HG03175 (cell line): ENCODE results near the gene CDH13.

Experiments
- ATAC-seq: cut with Tn5 transposase; IDR thresholded peaks from one replicate; pipeline ENCODE4 v1.9.1; 2021; ENCODE audit warnings: mild to moderate bottlenecking, moderate library complexity; ENCODE audit not compliant: unreplicated experiment

CDH13 gene

GRCh38 chr16:83316458-83316857 is 689.7 kb downstream of the CDH13 start:
- ATAC-seq, result no peak

- ATAC-seq, result no peak
Observed at GRCh38 chr16:83318390-83318789, 691.6 kb downstream of the CDH13 start.

GRCh38 chr16:83328936-83329335 is 702.2 kb downstream of the CDH13 start:
- no peak for ATAC-seq

DNA sequence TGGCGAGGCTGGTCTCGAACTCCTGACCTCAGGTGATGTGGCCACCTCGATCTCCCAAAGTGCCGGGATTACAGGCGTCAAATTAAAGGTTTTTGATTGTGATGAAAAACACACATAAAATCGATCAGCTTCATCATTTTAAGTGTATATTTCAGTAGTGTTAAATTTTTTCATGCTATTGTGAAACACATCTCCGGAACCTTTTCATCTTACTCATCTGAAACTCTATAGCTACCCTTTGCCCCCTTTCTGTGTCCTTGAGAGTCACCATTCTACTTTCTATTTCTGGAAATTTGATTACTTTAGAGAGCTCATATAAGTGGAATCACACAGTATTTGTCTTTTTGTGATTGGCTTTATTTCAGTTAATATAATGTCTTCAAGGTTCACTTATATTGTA is 702.7 kb downstream of the CDH13 start:
- ATAC-seq, result no peak

GRCh38 chr16:83330251-83330650 is 703.5 kb downstream of the CDH13 start:
- no peak for ATAC-seq

- no peak for ATAC-seq
Observed at GRCh38 chr16:83335076-83335475, 708.3 kb downstream of the CDH13 start.

DNA sequence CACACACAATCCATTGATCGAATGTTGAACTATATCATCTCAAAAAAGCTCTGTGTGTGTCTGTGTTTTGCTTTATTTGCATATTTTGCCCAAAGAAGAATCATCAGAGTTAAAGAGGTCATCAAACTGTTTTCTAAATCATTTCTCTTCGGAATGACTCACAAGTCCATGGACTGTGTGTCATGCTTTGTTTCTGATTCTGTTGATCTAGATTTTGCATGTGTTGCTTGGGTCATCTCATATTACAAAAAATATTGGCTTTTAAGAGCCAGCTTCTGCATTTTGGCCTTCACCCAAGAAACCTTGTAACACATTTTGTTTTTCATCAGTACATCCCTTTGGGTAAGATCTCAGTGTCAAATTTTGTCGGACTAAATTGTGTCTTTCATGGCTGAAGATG is 709.8 kb downstream of the CDH13 start:
- ATAC-seq, result no peak

- no peak for ATAC-seq
Observed at GRCh38 chr16:83338138-83338537, 711.4 kb downstream of the CDH13 start.

DNA sequence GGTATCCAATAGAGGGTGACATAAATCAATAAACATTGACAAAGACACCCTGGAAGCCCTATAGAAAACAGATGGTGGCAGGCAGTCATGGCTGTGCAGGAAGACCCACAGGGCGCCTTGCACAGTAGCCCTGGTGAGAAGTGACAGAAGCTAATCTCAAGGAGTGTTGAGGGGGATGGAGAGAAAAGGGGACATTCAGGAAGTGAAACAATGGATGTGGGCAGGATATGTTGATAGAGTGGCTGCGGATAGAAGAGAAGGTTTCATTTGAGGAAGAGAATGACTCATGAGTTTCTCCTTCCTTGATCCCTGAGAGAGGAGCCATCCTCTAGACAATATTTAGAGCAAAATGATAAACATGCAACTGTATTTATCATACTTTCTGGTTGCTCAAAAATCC is 712.2 kb downstream of the CDH13 start:
- ATAC-seq, result no peak

DNA sequence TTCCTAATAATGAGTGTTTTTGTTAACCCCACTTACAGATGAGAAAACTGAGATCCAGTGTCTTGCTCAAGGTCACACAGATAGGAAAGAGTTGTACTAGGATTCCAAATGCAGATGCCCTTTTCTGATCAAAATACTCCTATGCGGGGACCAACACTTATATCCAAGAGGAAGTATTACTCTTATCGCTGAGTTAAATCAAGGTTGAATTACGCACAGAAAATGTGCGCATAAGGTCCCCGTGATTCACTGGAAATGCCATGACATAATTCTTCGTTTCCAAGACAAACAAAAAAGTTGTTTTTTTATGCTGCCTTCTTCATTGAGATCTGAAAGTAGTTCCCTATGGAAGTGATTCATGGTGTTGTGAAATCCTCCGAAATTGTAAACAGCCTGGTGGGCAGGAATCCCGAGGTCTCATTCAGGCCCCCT is 717.2 kb downstream of the CDH13 start:
- ATAC-seq, result no peak

DNA sequence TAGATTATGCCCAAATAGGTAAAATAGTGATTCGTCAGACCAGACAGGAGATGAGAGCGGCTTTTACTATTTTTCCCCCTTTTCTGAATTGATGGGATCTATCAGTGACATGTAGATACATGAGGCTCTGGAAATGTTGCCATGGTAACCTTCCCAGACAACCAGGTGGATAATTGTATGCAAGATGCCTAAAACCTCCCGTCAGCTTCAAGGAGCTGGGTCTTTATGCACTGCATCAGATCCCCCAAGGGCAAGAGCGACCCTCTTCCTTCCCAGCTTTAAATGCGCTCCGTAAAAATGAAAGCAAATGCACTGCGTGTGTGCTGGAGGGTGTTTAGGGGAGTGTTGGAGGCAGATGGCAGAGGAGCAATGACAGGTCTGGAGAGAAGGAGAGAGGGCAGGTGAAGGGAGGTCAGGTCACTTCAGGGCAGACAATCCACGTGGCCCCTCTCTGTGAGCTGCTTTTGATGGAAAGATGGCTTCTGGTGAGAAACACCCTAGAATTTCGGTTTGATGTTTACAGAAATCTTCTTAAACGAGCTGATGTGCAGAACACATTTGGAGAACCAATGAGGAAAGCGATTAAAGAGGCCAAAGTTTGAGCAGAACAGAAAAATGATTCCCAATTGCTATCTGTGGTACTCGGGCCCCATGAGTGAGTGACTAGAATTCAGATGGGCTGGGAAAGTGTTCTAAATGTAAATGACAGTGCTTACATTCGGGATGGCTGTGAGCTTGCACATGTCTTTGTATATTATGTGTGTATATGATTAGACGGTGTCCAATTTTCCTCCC is 719.3 kb downstream of the CDH13 start:
- no peak for ATAC-seq

DNA sequence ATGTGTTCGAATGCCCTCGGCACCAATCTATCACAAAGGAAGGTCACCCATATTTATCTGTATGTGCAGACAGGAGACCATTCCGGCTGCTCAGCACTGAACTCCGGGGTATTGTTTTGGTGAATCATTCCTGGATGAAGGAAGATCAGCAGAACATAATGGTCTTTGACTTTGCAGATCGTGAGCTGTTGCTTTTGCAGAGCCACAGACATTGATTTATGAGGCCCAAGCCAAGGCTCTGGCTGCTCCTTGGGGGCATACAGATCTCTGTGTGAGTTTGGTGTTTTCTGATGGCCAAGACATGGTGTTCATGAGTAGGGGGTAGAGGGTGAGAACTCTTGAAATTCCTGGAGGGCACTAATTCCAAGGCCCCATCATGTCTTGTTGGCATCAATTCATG is 722.2 kb downstream of the CDH13 start:
- no peak for ATAC-seq

- ATAC-seq, result no peak
Observed at GRCh38 chr16:83350481-83350880, 723.7 kb downstream of the CDH13 start.

GRCh38 chr16:83351846-83352245 is 725.1 kb downstream of the CDH13 start:
- no peak for ATAC-seq

- ATAC-seq, result no peak
Observed at GRCh38 chr16:83353241-83353640, 726.5 kb downstream of the CDH13 start.

DNA sequence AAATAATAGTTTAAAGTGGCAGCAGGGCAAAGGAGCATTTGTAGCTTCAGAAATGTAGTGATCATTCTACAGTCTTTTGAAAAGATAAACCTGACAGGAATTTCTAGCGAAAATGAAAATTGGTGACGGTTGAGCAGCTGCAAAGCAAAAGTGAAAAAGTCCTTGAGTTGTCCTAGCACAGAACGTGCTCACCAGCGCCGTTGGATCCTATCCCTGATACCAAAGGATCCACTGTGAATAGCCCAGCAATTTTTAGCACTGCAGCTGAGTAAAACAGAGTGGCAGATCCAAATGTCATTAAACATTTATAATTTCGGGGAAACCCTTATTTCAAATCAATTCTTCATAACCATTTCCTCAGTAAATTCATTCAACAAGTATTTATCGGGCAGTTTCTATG is 727.2 kb downstream of the CDH13 start:
- ATAC-seq, result no peak

DNA sequence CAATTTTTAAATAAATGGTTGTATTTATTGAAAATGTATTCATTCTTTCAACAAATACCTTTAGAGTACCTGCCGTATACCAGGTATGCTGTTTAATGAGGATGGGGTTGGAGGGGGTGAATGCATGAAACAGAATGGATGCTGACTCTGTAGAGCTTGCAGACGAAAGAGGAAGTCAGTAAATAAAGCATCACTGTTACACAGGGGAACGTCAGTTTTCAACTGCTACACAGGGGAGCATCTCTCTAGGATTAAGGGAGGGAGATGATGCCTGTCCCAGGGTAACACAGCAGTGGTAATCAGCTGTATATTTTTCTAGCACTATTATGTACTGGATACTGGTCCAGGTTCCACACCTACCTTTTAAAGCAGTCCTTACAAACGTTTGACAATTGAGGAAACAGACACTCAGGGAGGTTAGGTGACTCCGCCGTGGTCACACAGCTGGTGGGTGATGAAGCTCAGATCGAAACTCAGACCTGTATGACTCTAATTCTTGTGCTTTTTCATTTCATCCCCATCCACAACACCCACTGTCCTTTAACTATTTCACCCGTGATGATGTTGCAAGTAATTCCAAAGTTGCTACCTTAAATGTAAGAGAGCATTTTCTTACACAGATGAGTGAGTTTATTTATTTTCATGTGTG is 728.9 kb downstream of the CDH13 start:
- ATAC-seq, result no peak

DNA sequence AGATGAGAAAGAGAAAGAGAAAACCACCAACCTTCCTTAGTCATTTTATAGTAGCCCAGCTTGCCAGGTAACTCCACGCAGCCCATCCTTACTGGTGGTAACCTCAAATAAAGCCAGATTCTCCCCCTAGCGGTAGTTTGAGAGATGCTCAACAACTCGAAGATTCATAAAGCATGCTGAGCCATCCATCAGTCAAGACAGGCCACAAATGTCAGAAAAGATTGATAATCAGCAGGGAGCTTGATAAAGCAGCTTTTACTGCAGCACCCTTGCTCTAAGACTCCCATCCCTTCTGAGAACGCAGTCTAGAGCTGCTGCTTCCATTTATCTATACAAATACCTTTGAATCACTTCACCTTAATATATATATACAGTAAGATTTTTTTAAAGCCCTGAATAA is 729.5 kb downstream of the CDH13 start:
- ATAC-seq, result peak; percentile 75

DNA sequence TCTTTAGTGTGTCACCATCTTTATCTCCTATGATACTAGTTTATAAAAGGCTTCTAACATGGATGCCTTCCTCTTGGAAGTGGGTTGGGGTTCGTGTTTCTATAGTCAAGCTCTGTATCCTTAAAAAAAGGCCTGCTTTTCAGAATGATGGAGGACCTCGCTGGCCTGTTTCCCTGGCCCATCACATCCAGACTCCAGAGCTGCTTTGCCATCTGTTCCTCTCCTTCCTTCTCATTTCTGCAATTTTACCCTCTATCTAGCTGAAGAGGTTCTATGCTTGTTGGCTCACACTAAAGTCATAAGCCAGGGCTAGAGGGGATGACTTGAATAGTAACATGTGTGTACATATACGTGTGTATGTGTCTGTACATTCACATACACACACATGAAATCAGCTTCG is 730.2 kb downstream of the CDH13 start:
- no peak for ATAC-seq

DNA sequence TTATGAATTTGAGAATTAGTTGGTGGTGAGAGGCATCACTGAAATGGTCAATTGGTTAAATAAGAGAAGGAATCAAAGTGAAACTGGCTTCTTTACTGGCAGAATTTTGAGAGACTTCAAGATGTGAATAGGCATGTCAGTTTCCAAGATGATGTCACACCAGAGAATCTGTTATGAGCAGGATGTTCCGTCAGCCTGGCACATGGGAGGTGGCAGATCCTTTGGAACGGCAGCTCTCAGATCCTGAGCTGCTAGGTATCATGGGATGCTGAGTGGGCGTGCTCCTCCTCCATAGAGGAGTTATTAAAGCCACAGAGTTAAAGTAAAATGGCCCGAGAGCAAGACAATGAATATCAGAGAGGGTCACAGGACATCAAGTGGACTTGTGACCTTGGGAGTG is 736.8 kb downstream of the CDH13 start:
- ATAC-seq, result no peak

DNA sequence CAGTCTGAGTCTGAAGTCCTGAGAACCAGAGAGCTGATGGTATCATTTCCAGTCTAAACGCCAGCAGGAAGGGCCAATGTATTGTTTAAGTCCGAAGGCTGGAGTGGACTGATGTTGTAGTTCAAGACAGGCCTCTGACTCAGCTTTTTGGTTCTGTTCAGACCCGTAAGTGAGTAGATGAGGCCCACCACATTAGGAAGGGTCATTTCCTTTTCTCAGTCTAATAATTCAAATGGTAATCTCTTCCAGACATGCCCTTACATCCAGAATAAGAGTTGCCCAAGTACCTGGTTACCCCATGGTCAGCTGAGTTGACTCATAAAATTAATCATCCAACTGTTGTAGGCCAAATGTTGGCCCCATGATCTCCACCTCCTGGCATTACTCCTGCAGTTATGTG is 738.4 kb downstream of the CDH13 start:
- no peak for ATAC-seq

DNA sequence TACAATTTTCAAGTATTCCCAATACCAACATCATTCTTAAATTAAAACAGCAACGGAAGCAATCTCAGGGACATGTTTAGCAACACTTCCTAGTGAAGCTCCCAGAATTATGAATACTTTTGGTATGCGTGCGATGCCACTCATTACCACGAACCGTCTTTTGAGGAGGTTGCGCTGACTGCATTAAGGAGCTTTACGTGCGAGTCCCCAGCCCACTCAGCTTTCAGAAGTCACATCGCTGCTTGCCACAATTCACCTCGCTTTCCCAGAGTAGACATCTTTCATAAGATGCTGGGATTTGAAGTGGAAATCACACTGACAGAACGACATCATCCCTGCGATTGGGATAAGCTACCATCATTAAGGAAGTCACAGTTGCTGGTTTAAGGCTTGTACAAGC is 739.5 kb downstream of the CDH13 start:
- ATAC-seq, result no peak

DNA sequence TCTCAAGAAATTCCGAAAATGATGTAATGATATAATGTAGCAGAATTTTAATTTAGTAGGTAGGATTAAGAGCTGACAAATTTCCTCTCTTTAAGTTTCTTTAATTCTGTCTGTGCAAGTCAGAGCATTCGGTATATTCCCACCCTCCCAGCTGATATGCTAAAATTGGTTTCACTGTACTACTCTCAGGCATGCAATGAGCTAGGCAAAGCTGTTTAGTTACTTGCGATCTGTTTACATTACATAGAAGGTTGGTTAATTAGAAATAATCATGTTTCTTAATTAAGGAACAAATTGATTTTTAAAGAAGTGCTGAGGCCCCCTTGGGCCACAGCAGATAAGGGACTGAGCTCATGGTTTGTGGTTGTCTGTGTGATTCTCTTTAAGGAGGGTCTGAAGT is 748.2 kb downstream of the CDH13 start:
- no peak for ATAC-seq
